Measurements from ENCODE around the gene ZNF778. TPM values are rescaled to one million over a fixed set of nuclear protein-coding genes. Genes with fewer than 3 reads are reported as not detected.

ZNF778 gene
- total and polyA plus RNA-seq, 2 of the 13 experiments (the other 11 are each of a cell fraction or from before 2014, with no cell fraction given), result 3.8 to 7.2 TPM

DNA sequence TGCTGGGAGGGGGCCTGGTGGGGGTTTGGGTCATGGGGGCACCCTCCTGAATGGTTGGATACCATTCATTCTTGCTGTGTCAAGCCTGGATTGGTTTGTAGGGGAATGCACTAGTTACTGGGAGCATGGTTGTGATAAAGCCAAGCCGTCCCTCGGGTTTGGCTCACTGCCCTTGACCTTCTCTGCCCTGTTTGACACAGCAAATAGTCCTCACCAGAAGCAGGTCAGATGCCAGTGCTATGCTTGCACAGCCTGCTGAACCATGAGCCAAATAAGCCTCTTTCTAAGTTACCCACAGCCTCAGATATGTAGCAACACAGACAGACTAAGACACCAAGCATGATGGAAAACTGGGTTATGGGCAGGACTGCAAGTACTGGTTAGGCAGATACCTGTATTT lies 14.6 kb downstream of the ZNF778 start (continued):
- TF ChIP-seq TBL1XR1 (IDR thresholded peaks at IDR 0.05; ENCODE audit: borderline replicate concordance, low read length, partially characterized antibody) (peak; percentile 70), PHB2 (IDR thresholded peaks at IDR 0.05; ENCODE audit: partially characterized antibody) (no peak), MATR3 (CRISPR knock-in tag; IDR thresholded peaks at IDR 0.05) (no peak), STAG1 (CRISPR knock-in tag; IDR thresholded peaks at IDR 0.05) (peak; percentile 35), FOSL1 (CRISPR knock-in tag; IDR thresholded peaks at IDR 0.05; ENCODE audit: borderline replicate concordance) (no peak), TSC22D2 (CRISPR knock-in tag; IDR thresholded peaks at IDR 0.05; ENCODE audit: borderline replicate concordance) (no peak), FOXJ3 (CRISPR knock-in tag; IDR thresholded peaks at IDR 0.05; ENCODE audit: borderline replicate concordance) (0 out of 2 replicates have a peak, but pooled peaks have one; percentile 45), SATB2 (CRISPR knock-in tag; IDR thresholded peaks at IDR 0.05) (no peak), SSRP1 (CRISPR knock-in tag; IDR thresholded peaks at IDR 0.05) (no peak), RBAK (CRISPR knock-in tag; IDR thresholded peaks at IDR 0.05) (0 out of 2 replicates have a peak, but pooled peaks have one; percentile 14), ZNF432 (CRISPR knock-in tag; IDR thresholded peaks at IDR 0.05; ENCODE audit: borderline replicate concordance) (no peak), THAP11 (CRISPR knock-in tag; IDR thresholded peaks at IDR 0.05) (peak; percentile 55), HDAC2 (CRISPR knock-in tag; IDR thresholded peaks at IDR 0.05) (peak; percentile 83; the same call in 1 of the 2 replicates), POLR2AphosphoS2 (IDR thresholded peaks at IDR 0.05; ENCODE audit: low read depth, low read length) (no peak), THYN1 (CRISPR knock-in tag; IDR thresholded peaks at IDR 0.05; ENCODE audit: borderline replicate concordance, low read depth) (no peak), MZF1 (CRISPR knock-in tag; IDR thresholded peaks at IDR 0.05; ENCODE audit: borderline replicate concordance) (no peak), PITX1 (CRISPR knock-in tag; IDR thresholded peaks at IDR 0.05) (peak; percentile 76), BRCA1 (CRISPR knock-in tag; IDR thresholded peaks at IDR 0.05) (no peak), ZNF777 (CRISPR knock-in tag; IDR thresholded peaks at IDR 0.05) (no peak)
- TF ChIP-seq, protein P1, sequence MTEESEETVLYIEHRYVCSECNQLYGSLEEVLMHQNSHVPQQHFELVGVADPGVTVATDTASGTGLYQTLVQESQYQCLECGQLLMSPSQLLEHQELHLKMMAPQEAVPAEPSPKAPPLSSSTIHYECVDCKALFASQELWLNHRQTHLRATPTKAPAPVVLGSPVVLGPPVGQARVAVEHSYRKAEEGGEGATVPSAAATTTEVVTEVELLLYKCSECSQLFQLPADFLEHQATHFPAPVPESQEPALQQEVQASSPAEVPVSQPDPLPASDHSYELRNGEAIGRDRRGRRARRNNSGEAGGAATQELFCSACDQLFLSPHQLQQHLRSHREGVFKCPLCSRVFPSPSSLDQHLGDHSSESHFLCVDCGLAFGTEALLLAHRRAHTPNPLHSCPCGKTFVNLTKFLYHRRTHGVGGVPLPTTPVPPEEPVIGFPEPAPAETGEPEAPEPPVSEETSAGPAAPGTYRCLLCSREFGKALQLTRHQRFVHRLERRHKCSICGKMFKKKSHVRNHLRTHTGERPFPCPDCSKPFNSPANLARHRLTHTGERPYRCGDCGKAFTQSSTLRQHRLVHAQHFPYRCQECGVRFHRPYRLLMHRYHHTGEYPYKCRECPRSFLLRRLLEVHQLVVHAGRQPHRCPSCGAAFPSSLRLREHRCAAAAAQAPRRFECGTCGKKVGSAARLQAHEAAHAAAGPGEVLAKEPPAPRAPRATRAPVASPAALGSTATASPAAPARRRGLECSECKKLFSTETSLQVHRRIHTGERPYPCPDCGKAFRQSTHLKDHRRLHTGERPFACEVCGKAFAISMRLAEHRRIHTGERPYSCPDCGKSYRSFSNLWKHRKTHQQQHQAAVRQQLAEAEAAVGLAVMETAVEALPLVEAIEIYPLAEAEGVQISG (CRISPR knock-in tag; IDR thresholded peaks at IDR 0.05), result peak; percentile 80
- TF ChIP-seq, protein P2, sequence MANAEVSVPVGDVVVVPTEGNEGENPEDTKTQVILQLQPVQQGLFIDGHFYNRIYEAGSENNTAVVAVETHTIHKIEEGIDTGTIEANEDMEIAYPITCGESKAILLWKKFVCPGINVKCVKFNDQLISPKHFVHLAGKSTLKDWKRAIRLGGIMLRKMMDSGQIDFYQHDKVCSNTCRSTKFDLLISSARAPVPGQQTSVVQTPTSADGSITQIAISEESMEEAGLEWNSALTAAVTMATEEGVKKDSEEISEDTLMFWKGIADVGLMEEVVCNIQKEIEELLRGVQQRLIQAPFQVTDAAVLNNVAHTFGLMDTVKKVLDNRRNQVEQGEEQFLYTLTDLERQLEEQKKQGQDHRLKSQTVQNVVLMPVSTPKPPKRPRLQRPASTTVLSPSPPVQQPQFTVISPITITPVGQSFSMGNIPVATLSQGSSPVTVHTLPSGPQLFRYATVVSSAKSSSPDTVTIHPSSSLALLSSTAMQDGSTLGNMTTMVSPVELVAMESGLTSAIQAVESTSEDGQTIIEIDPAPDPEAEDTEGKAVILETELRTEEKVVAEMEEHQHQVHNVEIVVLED (CRISPR knock-in tag; IDR thresholded peaks at IDR 0.05; ENCODE audit: borderline replicate concordance), result no peak
- TF ChIP-seq, protein P3, sequence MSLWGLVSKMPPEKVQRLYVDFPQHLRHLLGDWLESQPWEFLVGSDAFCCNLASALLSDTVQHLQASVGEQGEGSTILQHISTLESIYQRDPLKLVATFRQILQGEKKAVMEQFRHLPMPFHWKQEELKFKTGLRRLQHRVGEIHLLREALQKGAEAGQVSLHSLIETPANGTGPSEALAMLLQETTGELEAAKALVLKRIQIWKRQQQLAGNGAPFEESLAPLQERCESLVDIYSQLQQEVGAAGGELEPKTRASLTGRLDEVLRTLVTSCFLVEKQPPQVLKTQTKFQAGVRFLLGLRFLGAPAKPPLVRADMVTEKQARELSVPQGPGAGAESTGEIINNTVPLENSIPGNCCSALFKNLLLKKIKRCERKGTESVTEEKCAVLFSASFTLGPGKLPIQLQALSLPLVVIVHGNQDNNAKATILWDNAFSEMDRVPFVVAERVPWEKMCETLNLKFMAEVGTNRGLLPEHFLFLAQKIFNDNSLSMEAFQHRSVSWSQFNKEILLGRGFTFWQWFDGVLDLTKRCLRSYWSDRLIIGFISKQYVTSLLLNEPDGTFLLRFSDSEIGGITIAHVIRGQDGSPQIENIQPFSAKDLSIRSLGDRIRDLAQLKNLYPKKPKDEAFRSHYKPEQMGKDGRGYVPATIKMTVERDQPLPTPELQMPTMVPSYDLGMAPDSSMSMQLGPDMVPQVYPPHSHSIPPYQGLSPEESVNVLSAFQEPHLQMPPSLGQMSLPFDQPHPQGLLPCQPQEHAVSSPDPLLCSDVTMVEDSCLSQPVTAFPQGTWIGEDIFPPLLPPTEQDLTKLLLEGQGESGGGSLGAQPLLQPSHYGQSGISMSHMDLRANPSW (CRISPR knock-in tag; IDR thresholded peaks at IDR 0.05; ENCODE audit: borderline replicate concordance), result no peak
- TF ChIP-seq, protein P4, sequence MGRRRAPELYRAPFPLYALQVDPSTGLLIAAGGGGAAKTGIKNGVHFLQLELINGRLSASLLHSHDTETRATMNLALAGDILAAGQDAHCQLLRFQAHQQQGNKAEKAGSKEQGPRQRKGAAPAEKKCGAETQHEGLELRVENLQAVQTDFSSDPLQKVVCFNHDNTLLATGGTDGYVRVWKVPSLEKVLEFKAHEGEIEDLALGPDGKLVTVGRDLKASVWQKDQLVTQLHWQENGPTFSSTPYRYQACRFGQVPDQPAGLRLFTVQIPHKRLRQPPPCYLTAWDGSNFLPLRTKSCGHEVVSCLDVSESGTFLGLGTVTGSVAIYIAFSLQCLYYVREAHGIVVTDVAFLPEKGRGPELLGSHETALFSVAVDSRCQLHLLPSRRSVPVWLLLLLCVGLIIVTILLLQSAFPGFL (CRISPR knock-in tag; IDR thresholded peaks at IDR 0.05), result no peak
- TF ChIP-seq, protein P5, sequence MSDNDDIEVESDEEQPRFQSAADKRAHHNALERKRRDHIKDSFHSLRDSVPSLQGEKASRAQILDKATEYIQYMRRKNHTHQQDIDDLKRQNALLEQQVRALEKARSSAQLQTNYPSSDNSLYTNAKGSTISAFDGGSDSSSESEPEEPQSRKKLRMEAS (IDR thresholded peaks at IDR 0.05), result 0 out of 2 replicates have a peak, but pooled peaks have one; percentile 28

Data from HepG2 (cell line).